BE2C (cell line): ENCODE measurements around the gene IL11RA.

Experiments used
- DNase-seq: peaks from one replicate; pipeline ENCODE4 v3.0.0-alpha.2; 2020
- H3K27me3 ChIP-seq: fragments of 250-450 bp; sonication (Bioruptor Pico); 2 replicates; pipeline ENCODE4 v1.5.1; 2020; ENCODE audit warnings: mild to moderate bottlenecking
- H3K36me3 ChIP-seq: fragments of 250-450 bp; sonication (Bioruptor Pico); 2 replicates; pipeline ENCODE4 v1.5.1; 2020; ENCODE audit warnings: mild to moderate bottlenecking
- H3K4me1 ChIP-seq: fragments of 250-450 bp; sonication (Bioruptor Pico); 2 replicates; pipeline ENCODE4 v1.5.1; 2020
- H3K4me3 ChIP-seq: 2 replicates; pipeline ENCODE4 v1.5.1; 2011; ENCODE audit warnings: low read depth, low read length
- H3K9me3 ChIP-seq: fragments of 250-450 bp; sonication (Bioruptor Pico); 2 replicates; pipeline ENCODE4 v1.5.1; 2020
- TF ChIP-seq, protein P1 (sequence below): IDR thresholded peaks from 2 replicates; pipeline ENCODE4 v1.5.1; 2012; ENCODE audit warnings: mild to moderate bottlenecking, low read depth, low read length

The IL11RA gene

GRCh38 chr9:34684816-34685215, 32.8 kb downstream of the IL11RA start:
- Histone ChIP-seq H3K4me3 (no peak overlapping the region), H3K9me3 (no peaks in the 10 kb centered on the region), H3K4me1 (no peaks in the 10 kb centered on the region), H3K36me3 (no peaks in the 10 kb centered on the region), H3K27me3 (no peaks in the 10 kb centered on the region)
- TF ChIP-seq, protein P1, sequence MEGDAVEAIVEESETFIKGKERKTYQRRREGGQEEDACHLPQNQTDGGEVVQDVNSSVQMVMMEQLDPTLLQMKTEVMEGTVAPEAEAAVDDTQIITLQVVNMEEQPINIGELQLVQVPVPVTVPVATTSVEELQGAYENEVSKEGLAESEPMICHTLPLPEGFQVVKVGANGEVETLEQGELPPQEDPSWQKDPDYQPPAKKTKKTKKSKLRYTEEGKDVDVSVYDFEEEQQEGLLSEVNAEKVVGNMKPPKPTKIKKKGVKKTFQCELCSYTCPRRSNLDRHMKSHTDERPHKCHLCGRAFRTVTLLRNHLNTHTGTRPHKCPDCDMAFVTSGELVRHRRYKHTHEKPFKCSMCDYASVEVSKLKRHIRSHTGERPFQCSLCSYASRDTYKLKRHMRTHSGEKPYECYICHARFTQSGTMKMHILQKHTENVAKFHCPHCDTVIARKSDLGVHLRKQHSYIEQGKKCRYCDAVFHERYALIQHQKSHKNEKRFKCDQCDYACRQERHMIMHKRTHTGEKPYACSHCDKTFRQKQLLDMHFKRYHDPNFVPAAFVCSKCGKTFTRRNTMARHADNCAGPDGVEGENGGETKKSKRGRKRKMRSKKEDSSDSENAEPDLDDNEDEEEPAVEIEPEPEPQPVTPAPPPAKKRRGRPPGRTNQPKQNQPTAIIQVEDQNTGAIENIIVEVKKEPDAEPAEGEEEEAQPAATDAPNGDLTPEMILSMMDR: no peak
- no peak for DNase-seq

DNA sequence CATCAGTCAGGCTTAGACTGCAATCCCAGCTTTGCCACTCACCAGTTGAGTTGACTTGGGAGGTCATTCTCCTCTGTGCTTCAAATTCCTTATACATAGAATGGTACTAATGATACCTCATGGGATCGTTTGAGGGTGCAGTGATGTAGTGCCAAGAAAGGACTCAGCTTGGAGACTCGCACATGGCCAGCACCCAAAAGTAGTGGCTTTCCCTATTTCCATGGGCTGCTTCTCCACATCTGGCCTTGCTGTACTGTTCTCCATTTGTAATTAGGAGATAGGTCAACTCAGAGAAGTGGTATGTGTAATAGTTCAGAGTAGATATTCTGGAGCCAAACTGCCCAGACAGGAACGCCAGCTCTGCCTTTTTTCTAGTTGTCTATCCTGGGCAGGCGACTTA, 33.6 kb downstream of the IL11RA start:
- Histone ChIP-seq H3K4me3 (no peak overlapping the region), H3K4me1 (no peaks in the 10 kb centered on the region), H3K9me3 (no peaks in the 10 kb centered on the region), H3K36me3 (no peaks in the 10 kb centered on the region), H3K27me3 (no peaks in the 10 kb centered on the region)
- TF ChIP-seq, protein P1: no peak
- DNase-seq: no peak

DNA sequence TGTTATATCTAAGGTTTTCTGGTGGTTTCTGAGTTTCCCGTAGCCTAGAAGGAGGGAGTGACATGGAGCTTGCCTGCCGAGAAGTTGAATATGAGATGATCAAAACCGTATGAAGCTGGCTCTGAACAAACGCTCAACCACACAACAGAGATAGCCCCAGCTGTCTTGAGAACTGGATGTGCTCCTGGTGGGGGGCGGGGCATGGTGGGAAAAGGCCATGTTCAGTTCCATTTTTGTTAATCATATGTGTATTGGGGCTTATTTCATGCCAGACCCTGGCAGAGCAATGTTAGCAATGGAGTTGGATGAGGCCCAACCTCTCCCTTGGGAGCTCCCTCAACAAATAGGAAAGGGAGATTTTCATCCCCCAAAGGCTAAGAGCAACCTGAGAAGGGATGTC, 34.2 kb downstream of the IL11RA start:
- TF ChIP-seq, protein P1: no peak
- Histone ChIP-seq H3K36me3 (no peaks in the 10 kb centered on the region), H3K27me3 (no peaks in the 10 kb centered on the region), H3K4me3 (no peak overlapping the region), H3K9me3 (no peaks in the 10 kb centered on the region), H3K4me1 (no peaks in the 10 kb centered on the region)
- DNase-seq: no peak

DNA sequence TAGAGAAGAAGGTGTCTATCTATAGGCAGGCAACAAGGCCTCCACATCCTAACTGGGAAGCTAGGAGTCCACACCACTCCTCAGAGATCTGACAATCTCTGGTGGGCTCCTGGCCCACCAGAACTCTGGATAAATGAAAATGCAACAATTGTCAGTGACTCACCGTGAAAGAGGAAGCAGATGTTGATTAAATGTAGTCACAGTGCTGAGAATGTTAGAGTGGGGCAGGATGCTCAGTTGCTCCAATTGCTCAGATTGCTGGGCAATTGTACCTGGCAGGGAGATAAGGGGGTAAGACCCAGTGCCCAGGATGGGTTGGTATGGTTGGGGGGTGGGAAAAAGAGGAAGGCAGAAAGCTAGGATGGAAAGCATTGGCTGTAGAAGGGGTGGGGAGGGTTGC, 34.7 kb downstream of the IL11RA start:
- Histone ChIP-seq H3K4me3 (no peak overlapping the region), H3K4me1 (no peaks in the 10 kb centered on the region), H3K9me3 (no peaks in the 10 kb centered on the region), H3K36me3 (no peaks in the 10 kb centered on the region), H3K27me3 (no peaks in the 10 kb centered on the region)
- TF ChIP-seq, protein P1: no peak
- no peak for DNase-seq

DNA sequence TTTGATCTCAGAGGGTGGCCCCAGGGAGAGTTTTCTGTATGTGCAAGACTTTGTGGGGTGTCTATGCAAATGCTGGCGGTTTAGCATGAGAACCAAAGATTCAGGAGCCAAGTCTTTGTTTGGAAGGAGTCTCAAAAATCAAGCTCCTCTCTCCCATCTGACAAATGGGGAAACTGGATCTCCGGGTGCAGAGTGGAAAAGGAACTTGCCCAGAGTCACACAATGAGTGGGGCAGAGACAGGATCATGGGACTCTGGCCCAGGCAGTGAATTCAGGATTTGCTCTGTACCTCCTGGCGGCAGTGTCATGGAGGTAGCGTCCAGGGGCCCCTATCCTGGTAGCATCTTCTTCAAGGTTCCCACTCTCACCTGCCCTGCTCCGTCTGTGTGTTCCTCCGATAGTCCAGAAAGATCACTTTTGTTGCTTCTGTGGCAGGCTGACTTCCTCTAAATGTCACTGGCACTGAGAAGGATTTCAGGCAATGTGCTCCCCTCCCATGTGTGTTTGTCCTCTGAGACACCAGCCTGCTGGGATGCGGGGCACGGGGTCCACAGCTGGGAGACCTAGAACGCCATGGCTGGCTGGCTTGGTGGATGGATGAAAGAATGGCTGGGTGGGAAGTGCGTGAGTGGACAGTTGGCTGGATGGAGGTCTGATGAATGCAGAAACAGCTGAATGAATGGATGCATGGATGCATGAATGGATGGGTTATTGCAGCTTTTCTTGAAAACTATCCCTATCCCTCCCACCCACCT, 35.5 kb downstream of the IL11RA start:
- TF ChIP-seq, protein P1: no peak
- Histone ChIP-seq H3K9me3 (no peaks in the 10 kb centered on the region), H3K27me3 (no peaks in the 10 kb centered on the region), H3K4me1 (no peaks in the 10 kb centered on the region), H3K4me3 (no peak overlapping the region), H3K36me3 (no peaks in the 10 kb centered on the region)
- no peak for DNase-seq

GRCh38 chr9:34688329-34689115, 36.5 kb downstream of the IL11RA start:
- DNase-seq: no peak
- Histone ChIP-seq H3K4me1 (no peaks in the 10 kb centered on the region), H3K4me3 (no peak overlapping the region), H3K36me3 (no peaks in the 10 kb centered on the region), H3K27me3 (no peaks in the 10 kb centered on the region), H3K9me3 (no peaks in the 10 kb centered on the region)
- TF ChIP-seq, protein P1: no peak
